22Rv1 (cell line): ENCODE results near the gene UBR2.
A peak's percentile ranks its signal among the peaks of the same experiment; 100 is the strongest.
"Not testable (repeated sequence)": the region's sequence is repeated elsewhere in the genome, so short reads cannot be mapped to it uniquely, and the experiment has no call there.

Experiments used
- H3K27ac ChIP-seq: fragments of 450-650 bp; 2 replicates; pipeline ENCODE4 v1.5.1; 2017
- ZFX ChIP-seq: fragments of 450-650 bp; IDR thresholded peaks from 2 replicates; pipeline ENCODE4 v1.6.1; 2017; ENCODE audit warnings: antibody characterized with exemption, borderline replicate concordance
- TF ChIP-seq, protein P1 (sequence below): fragments of 450-650 bp; IDR thresholded peaks from 2 replicates; pipeline ENCODE4 v1.5.1; 2017; ENCODE audit warnings: mild to moderate bottlenecking

The UBR2 gene

DNA sequence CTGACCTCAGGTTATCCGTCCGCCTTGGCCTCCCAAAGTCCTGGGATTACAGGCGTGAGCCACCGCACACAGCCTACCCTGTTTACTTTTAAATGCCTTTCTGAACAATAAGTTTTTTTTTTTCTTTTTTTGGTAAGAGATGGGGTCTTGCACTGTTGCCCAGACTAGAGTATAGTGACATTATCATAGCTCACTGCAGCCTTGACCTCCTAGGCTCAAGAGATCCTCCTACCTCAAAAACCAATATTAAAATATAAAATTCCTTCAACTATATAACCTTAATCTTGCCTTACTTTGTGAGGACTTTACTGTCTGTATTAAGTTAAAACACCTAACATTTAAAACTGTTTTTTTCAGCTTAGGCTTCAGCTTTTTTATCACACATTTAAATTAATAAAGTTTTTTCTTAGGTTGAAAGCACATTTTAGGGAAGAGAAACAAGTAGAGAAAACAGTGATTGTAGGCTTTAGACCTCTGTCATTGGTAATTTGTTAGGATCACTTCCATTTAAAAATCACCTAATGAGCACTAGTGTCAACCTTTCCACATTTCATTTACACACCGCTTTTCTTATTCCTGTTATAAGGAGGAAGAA, 2.9 kb downstream of the UBR2 start:
- H3K27ac ChIP-seq, result peak overlapping the region; percentile 89; the same call in 1 of the 2 replicates
- TF ChIP-seq ZFX, result no peak
- TF ChIP-seq, protein P1, sequence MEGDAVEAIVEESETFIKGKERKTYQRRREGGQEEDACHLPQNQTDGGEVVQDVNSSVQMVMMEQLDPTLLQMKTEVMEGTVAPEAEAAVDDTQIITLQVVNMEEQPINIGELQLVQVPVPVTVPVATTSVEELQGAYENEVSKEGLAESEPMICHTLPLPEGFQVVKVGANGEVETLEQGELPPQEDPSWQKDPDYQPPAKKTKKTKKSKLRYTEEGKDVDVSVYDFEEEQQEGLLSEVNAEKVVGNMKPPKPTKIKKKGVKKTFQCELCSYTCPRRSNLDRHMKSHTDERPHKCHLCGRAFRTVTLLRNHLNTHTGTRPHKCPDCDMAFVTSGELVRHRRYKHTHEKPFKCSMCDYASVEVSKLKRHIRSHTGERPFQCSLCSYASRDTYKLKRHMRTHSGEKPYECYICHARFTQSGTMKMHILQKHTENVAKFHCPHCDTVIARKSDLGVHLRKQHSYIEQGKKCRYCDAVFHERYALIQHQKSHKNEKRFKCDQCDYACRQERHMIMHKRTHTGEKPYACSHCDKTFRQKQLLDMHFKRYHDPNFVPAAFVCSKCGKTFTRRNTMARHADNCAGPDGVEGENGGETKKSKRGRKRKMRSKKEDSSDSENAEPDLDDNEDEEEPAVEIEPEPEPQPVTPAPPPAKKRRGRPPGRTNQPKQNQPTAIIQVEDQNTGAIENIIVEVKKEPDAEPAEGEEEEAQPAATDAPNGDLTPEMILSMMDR, result no peak

DNA sequence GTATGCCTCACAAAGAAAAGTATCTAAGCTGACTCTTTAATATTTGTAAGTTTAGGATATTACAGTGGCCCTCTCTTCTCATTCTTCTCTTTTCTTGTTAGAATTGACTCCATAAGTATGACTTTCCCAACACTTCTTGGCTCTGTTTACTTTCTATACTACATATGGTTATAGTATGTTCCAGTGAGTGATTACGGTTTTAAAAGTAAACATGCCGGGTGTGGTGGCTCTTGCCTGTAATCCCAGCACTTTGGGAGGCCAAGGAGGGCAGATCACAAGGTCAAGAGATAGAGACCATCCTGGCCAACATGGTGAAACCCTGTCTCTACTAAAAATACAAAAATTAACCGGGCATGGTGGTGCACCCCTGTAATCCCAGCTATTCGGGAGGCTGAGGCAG, 3.4 kb downstream of the UBR2 start:
- peak overlapping the region; percentile 89; the same call in 1 of the 2 replicates for H3K27ac ChIP-seq

DNA sequence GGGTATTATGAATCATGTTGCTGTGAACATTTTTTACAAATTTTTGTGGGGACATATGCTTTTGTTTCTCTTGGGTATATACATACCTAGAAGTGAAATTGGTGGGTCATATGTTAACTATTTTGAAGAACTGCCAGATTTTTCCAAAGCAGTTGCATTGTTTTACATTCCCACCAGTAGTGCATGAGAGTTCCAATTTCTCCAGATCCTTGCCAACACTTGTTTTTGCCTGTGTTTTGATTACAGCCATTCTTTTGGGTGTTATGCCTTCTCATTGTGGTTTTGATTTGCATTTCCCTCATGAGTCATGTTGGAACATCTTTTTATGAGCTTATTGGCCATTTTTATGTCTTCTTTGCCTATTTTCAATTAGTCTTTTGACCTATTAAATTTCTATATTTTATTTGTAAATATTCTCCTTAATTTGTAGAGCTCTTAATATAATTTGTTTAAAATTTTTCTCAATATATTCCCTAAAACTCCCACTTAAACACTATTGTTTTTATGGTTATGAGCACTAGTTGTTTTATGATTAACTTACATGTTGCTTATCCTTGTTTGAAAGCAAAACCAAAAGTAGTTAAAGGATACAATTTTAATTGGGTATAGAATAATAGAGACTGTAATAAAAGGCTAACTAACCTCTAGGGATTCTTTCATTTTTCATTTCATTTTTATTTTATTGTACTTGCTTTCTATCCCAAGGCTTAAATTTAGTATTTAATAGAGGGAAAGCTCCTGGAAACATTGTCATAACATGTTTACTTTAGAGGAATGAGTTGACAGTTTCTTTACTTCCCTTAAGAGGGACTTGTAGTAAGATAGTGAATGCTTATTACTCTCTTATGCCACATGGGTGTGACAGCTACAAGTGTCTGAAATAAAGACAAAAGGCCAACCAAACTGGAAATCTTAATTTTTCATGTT, 5.5 kb downstream of the UBR2 start:
- TF ChIP-seq ZFX, result no peak
- TF ChIP-seq, protein P1, result no peak
- H3K27ac ChIP-seq, result no peak overlapping the region

DNA sequence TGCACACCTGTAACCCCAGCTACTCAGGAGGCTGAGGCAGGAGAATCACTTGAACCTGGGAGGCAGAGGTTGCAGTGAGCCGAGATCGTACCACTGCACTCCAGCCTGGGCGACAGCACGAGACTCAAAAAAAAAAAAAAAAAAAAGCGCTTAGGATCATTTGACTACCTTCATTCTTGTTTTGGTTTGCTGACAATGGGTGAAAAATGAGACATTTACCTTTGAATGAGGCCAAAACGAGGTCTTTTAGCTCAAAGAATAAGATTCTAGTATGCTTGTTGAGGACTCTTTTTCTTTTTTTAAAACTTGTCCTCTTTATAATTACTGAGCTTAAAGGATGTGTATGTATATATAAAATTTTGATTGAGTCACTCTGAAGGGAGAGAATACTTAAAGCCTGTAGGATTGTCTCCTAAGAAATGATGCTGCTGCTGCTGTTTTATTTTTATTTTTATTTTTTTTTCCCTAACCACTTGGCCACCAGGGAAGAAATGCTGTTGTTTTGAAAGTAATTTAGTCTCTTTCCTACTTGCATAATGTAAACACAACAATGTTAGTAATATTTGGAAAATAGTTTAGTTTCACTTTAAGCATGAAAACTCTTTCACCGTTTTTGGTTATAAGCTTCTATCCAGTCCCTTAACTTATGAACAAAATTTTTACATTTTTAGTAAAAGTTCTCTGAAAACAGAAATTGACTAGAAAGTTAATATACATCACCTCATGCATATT, 7.9 kb downstream of the UBR2 start:
- H3K27ac ChIP-seq, result no peak overlapping the region

DNA sequence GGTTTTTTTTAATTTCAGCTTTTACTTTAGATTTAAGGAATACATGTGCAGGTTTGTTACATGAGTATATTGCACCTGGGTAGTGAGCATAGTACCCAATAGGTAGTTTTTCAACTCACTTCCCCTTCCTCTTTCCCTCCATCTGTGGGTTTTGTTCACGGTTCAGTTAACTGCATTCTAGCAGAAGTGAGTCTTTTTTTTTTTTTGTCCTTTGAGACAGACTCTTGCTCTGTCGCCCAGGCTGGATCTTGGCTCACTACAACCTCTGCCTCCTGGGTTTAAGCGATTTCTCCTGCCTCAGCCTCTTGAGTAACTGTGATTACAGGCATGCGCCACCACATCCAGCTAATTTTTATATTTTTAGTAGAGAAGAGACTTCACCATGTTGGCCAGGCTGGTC, 8.7 kb downstream of the UBR2 start:
- no peak overlapping the region for H3K27ac ChIP-seq
- no peak for TF ChIP-seq ZFX
- TF ChIP-seq, protein P1, result no peak

More for the DNA sequence above, 7.9 kb downstream of the UBR2 start:
- TF ChIP-seq ZFX, result no peak
- TF ChIP-seq, protein P1, result no peak

DNA sequence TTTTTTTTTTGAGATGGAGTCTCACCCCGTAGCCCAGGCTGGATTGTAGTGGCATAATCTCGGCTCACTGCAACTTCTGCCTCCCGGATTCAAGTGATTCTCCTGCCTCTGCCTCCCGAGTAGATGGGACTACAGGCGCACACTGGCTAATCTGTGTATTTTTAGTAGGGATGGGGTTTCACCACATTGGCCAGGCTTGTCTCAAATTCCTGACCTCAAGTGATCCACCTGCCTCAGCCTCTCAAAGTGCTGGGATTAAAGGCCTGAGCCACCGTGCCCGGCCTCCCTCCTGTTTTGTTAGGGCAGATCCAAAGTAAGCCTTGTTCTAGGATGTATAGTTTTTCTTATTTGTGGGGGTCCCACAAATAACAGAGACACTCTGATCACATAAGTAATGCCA, 12.7 kb downstream of the UBR2 start:
- H3K27ac ChIP-seq, result not testable (repeated sequence)

DNA sequence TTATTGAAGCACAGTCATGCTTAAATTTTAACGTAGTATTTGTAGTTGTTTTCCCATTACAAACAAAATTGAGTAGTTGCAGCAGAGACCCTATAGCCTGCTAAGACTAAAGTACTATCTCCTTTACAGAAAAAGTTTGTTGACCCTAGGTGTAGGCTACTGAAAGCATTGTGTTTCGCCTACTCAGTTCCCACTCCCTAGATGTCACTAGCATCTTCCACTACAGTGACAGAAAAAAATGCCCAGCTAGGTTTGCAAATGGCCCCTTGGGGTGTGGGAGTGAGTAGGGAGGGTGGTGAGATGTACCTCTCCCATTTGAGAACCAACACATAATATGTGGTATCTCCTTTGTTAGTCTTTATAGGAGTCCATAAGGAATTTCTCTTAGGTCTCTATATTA, 34.5 kb downstream of the UBR2 start:
- no peak overlapping the region for H3K27ac ChIP-seq
- no peak for TF ChIP-seq ZFX
- TF ChIP-seq, protein P1, result no peak

DNA sequence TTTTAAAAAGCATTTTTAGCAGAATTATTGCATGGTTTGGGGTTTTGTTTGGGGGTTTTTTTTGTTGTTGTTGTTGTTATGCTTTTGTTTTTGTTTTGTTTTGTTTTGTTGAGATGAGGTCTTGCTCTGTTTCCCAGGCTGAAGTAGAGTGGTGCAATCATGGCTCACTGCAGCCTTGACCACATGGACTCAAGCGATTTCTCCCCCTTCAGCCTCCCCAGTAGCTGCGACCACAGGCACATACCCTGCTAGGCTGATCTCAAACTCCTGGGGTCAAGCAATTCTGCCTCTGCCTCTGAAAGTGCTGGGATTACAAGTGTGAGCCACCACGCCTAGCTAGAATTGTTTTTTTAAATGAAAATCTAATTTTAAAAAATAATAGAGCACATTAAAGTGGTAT, 35.7 kb downstream of the UBR2 start:
- H3K27ac ChIP-seq, result no peak overlapping the region
- no peak for TF ChIP-seq ZFX
- TF ChIP-seq, protein P1, result no peak
